Measurements from ENCODE around the gene RIMKLB.
A peak's percentile ranks its signal among the peaks of the same experiment; 100 is the strongest.
"Not testable (repeated sequence)": the region's sequence is repeated elsewhere in the genome, so short reads cannot be mapped to it uniquely, and the experiment has no call there.

The RIMKLB gene

GRCh38 chr12:8771072-8771471 is 73.3 kb downstream of the RIMKLB start:
- Mint-ChIP-seq H3K4me1 (ENCODE audit: low read depth) (no peaks in the 10 kb centered on the region), H3K4me3 (no peak overlapping the region), H3K27me3 (no peaks in the 10 kb centered on the region), H3K9me3 (no peaks in the 10 kb centered on the region), H3K27ac (no peak overlapping the region), H3K36me3 (ENCODE audit: low read depth) (peaks cover 6% of the 10 kb centered on the region)
- intact Hi-C loops (cut with micrococcal nuclease), result no loop called here

- no peak overlapping the region for H3K4me3 Mint-ChIP-seq
- intact Hi-C loops (cut with micrococcal nuclease), result no loop called here
- H3K27me3 Mint-ChIP-seq, result no peaks in the 10 kb centered on the region
- no peak overlapping the region for H3K27ac Mint-ChIP-seq
- no peaks in the 10 kb centered on the region for H3K9me3 Mint-ChIP-seq
- H3K4me1 Mint-ChIP-seq (ENCODE audit: low read depth), result no peaks in the 10 kb centered on the region
- H3K36me3 Mint-ChIP-seq (ENCODE audit: low read depth), result peaks cover 6% of the 10 kb centered on the region
These were observed 75.7 kb downstream of the RIMKLB start for GRCh38 chr12:8773461-8773860.

GRCh38 chr12:8779281-8779680 is 81.5 kb downstream of the RIMKLB start:
- Mint-ChIP-seq H3K27me3 (no peaks in the 10 kb centered on the region), H3K9me3 (no peaks in the 10 kb centered on the region), H3K27ac (no peak overlapping the region), H3K4me1 (ENCODE audit: low read depth) (no peaks in the 10 kb centered on the region), H3K36me3 (ENCODE audit: low read depth) (no peaks in the 10 kb centered on the region), H3K4me3 (no peak overlapping the region)
- intact Hi-C loops (cut with micrococcal nuclease), result loop anchor here (5.0 kb wide), 1 partner anchor 258 kb away; no protein-coding TSS in a partner anchor

GRCh38 chr12:8779862-8780261 is 82.1 kb downstream of the RIMKLB start:
- Mint-ChIP-seq H3K36me3 (ENCODE audit: low read depth) (no peaks in the 10 kb centered on the region), H3K27me3 (no peaks in the 10 kb centered on the region), H3K27ac (no peak overlapping the region), H3K9me3 (no peaks in the 10 kb centered on the region), H3K4me3 (no peak overlapping the region), H3K4me1 (ENCODE audit: low read depth) (no peaks in the 10 kb centered on the region)
- intact Hi-C loops (cut with micrococcal nuclease), result loop anchor here (5.0 kb wide), 1 partner anchor 257 kb away; no protein-coding TSS in a partner anchor

GRCh38 chr12:8780389-8780788 is 82.6 kb downstream of the RIMKLB start:
- no peak overlapping the region for H3K4me3 Mint-ChIP-seq
- H3K27ac Mint-ChIP-seq, result no peak overlapping the region
- no peaks in the 10 kb centered on the region for H3K36me3 Mint-ChIP-seq (ENCODE audit: low read depth)
- no peaks in the 10 kb centered on the region for H3K4me1 Mint-ChIP-seq (ENCODE audit: low read depth)
- no peaks in the 10 kb centered on the region for H3K27me3 Mint-ChIP-seq
- intact Hi-C loops (cut with micrococcal nuclease), result no loop called here
- H3K9me3 Mint-ChIP-seq, result no peaks in the 10 kb centered on the region

GRCh38 chr12:8781381-8782127 is 83.8 kb downstream of the RIMKLB start:
- Mint-ChIP-seq H3K4me1 (ENCODE audit: low read depth) (no peaks in the 10 kb centered on the region), H3K27ac (no peak overlapping the region), H3K36me3 (ENCODE audit: low read depth) (no peaks in the 10 kb centered on the region), H3K27me3 (no peaks in the 10 kb centered on the region), H3K4me3 (no peak overlapping the region), H3K9me3 (no peaks in the 10 kb centered on the region)
- intact Hi-C loops (cut with micrococcal nuclease), result no loop called here

- intact Hi-C loops (cut with micrococcal nuclease), result no loop called here
- H3K27me3 Mint-ChIP-seq, result no peaks in the 10 kb centered on the region
- no peak overlapping the region for H3K4me3 Mint-ChIP-seq
- H3K36me3 Mint-ChIP-seq (ENCODE audit: low read depth), result no peaks in the 10 kb centered on the region
- no peaks in the 10 kb centered on the region for H3K4me1 Mint-ChIP-seq (ENCODE audit: low read depth)
- H3K9me3 Mint-ChIP-seq, result no peaks in the 10 kb centered on the region
- no peak overlapping the region for H3K27ac Mint-ChIP-seq
These were observed 86.6 kb downstream of the RIMKLB start for GRCh38 chr12:8784290-8784888.

- Mint-ChIP-seq H3K4me3 (no peak overlapping the region), H3K36me3 (ENCODE audit: low read depth) (no peaks in the 10 kb centered on the region), H3K27ac (no peak overlapping the region), H3K27me3 (no peaks in the 10 kb centered on the region), H3K9me3 (no peaks in the 10 kb centered on the region), H3K4me1 (ENCODE audit: low read depth) (no peaks in the 10 kb centered on the region)
- intact Hi-C loops (cut with micrococcal nuclease), result no loop called here
These were observed 87.7 kb downstream of the RIMKLB start for GRCh38 chr12:8785499-8785898.

- H3K4me3 Mint-ChIP-seq; H3K36me3 Mint-ChIP-seq (ENCODE audit: low read depth); H3K27ac Mint-ChIP-seq; H3K27me3 Mint-ChIP-seq; H3K9me3 Mint-ChIP-seq; intact Hi-C loops (cut with micrococcal nuclease); H3K4me1 Mint-ChIP-seq (ENCODE audit: low read depth): not testable (repeated sequence)
These were observed 89.4 kb downstream of the RIMKLB start for GRCh38 chr12:8787206-8787605.

- H3K27me3 Mint-ChIP-seq; H3K36me3 Mint-ChIP-seq (ENCODE audit: low read depth); H3K9me3 Mint-ChIP-seq; intact Hi-C loops (cut with micrococcal nuclease); H3K4me1 Mint-ChIP-seq (ENCODE audit: low read depth): not testable (repeated sequence)
- Mint-ChIP-seq H3K27ac (peak overlapping the region; percentile 68), H3K4me3 (peak overlapping the region; percentile 73)
These were observed 90.9 kb downstream of the RIMKLB start for GRCh38 chr12:8788706-8789105.

- H3K9me3 Mint-ChIP-seq; H3K27ac Mint-ChIP-seq; H3K27me3 Mint-ChIP-seq; H3K36me3 Mint-ChIP-seq (ENCODE audit: low read depth); H3K4me1 Mint-ChIP-seq (ENCODE audit: low read depth); intact Hi-C loops (cut with micrococcal nuclease): not testable (repeated sequence)
- peak overlapping the region; percentile 73 for H3K4me3 Mint-ChIP-seq
These were observed 91.7 kb downstream of the RIMKLB start for GRCh38 chr12:8789341-8790013.

GRCh38 chr12:8793226-8793625 is 95.4 kb downstream of the RIMKLB start:
- H3K9me3 Mint-ChIP-seq, result peaks cover 12% of the 10 kb centered on the region
- H3K27me3 Mint-ChIP-seq; intact Hi-C loops (cut with micrococcal nuclease); H3K27ac Mint-ChIP-seq; H3K4me1 Mint-ChIP-seq (ENCODE audit: low read depth); H3K36me3 Mint-ChIP-seq (ENCODE audit: low read depth); H3K4me3 Mint-ChIP-seq: not testable (repeated sequence)

GRCh38 chr12:8794611-8795010 is 96.8 kb downstream of the RIMKLB start:
- H3K4me1 Mint-ChIP-seq (ENCODE audit: low read depth); H3K27me3 Mint-ChIP-seq; H3K27ac Mint-ChIP-seq; intact Hi-C loops (cut with micrococcal nuclease); H3K36me3 Mint-ChIP-seq (ENCODE audit: low read depth); H3K4me3 Mint-ChIP-seq: not testable (repeated sequence)
- H3K9me3 Mint-ChIP-seq, result peaks cover 12% of the 10 kb centered on the region

GRCh38 chr12:8796831-8797626 is 99.2 kb downstream of the RIMKLB start:
- H3K27ac Mint-ChIP-seq, result no peak overlapping the region
- no peaks in the 10 kb centered on the region for H3K27me3 Mint-ChIP-seq
- H3K4me1 Mint-ChIP-seq (ENCODE audit: low read depth), result peaks cover 3% of the 10 kb centered on the region
- no peak overlapping the region for H3K4me3 Mint-ChIP-seq
- H3K36me3 Mint-ChIP-seq (ENCODE audit: low read depth), result peaks cover 6% of the 10 kb centered on the region
- H3K9me3 Mint-ChIP-seq, result peaks cover 12% of the 10 kb centered on the region
- intact Hi-C loops (cut with micrococcal nuclease), result no loop called here

All from dendritic cell treated with granulocyte-macrophage colony-stimulating factor and Interleukin-4, amounts not matched to agents 40 ng/mL and 50 ng/mL, for 4 days (primary cell).